H1 (cell line): ENCODE results near the gene RNU5D-1. TPM values are rescaled to one million over a fixed set of nuclear protein-coding genes. Genes with fewer than 3 reads are reported as not detected.

Source experiments
- CTCF ChIA-PET: fragments of 300-600 bp; sonication (Branson Sonifier 250); formaldehyde crosslinking; loops from one replicate; lab custom pipeline; 2021; ENCODE audit not compliant: partially characterized antibody; lab: Charles Lee
- POLR2A ChIA-PET: fragments of 300-600 bp; sonication (Branson Sonifier 250); formaldehyde crosslinking; loops from one replicate; lab custom pipeline; 2021; ENCODE audit warnings: inconsistent platforms; ENCODE audit not compliant: partially characterized antibody; lab: Charles Lee
- DNase-seq, 2 experiments: peaks; one replicate each; pipeline versions ENCODE4 v3.0.0 to v3.0.0-alpha.2; 2010 to 2022; ENCODE audit warnings: low spot score in 2 of 2, low read depth in 1 of 2, mixed read lengths in 1 of 2
- FAIRE-seq: peaks from 2 replicates; lab custom pipeline; 2011; peaks lifted over from hg19 to GRCh38; lab: Jason Lieb, UNC
- H2AFZ ChIP-seq: 2 replicates; pipeline ENCODE4 v1.8.1; 2012; ENCODE audit warnings: low read length, inconsistent platforms
- H2AK5ac ChIP-seq: 2 replicates; pipeline ENCODE4 v1.6.1; 2013; ENCODE audit warnings: low read depth, low read length
- H2BK120ac ChIP-seq: replicated peaks from 2 replicates; pipeline ENCODE3; 2013; ENCODE audit warnings: low read depth, low read length, inconsistent platforms
- H2BK12ac ChIP-seq: 2 replicates; pipeline ENCODE4 v1.6.1; 2013; ENCODE audit warnings: low read depth, low read length
- H2BK15ac ChIP-seq: 2 replicates; pipeline ENCODE4 v1.6.1; 2013; ENCODE audit warnings: low read length
- H2BK20ac ChIP-seq: 2 replicates; pipeline ENCODE4 v1.6.1; 2013; ENCODE audit warnings: low read length
- H2BK5ac ChIP-seq: 2 replicates; pipeline ENCODE4 v1.6.1; 2013; ENCODE audit warnings: low read depth, low read length
- H3K14ac ChIP-seq: 2 replicates; pipeline ENCODE4 v1.6.1; 2013; ENCODE audit warnings: inconsistent platforms; ENCODE audit not compliant: insufficient read length
- H3K18ac ChIP-seq: 2 replicates; pipeline ENCODE4 v1.6.1; 2013; ENCODE audit warnings: low read length; ENCODE audit errors: extremely low read depth
- H3K23ac ChIP-seq: 2 replicates; pipeline ENCODE4 v1.6.1; 2013; ENCODE audit warnings: inconsistent platforms; ENCODE audit not compliant: insufficient read length
- H3K23me2 ChIP-seq: 2 replicates; pipeline ENCODE4 v1.6.1; 2013; ENCODE audit warnings: low read depth, low read length
- H3K27ac ChIP-seq: 2 replicates; pipeline ENCODE4 v1.6.1; 2011; ENCODE audit warnings: low read depth, low read length, inconsistent platforms
- H3K27me3 ChIP-seq, 4 experiments: replicated peaks in 1 of 4; 1 replicate in 1 of 4; 2 replicates in 3 of 4; pipeline versions ENCODE4 v1.6.1 to v1.8.1; 2011 to 2013; ENCODE audit warnings: low read length in 3 of 4, mild to moderate bottlenecking in 3 of 4, inconsistent platforms in 2 of 4, mixed read lengths in 2 of 4, moderate library complexity in 1 of 4; ENCODE audit not compliant: control insufficient read depth in 3 of 4, insufficient read depth in 3 of 4; ENCODE audit errors: extremely low read depth in 1 of 4
- H3K36me3 ChIP-seq, 4 experiments: 2 replicates each; pipeline versions ENCODE4 v1.6.1 to v1.8.1; 2011 to 2013; ENCODE audit warnings: mild to moderate bottlenecking in 4 of 4, low read length in 3 of 4, moderate library complexity in 2 of 4, control low read depth in 1 of 4, inconsistent platforms in 1 of 4; ENCODE audit not compliant: insufficient read depth in 4 of 4, control insufficient read depth in 2 of 4
- H3K4ac ChIP-seq: replicated peaks from 2 replicates; pipeline ENCODE3; 2013; ENCODE audit warnings: low read length, low read depth, mixed read lengths, inconsistent platforms; ENCODE audit not compliant: insufficient read length
- H3K4me1 ChIP-seq, 4 experiments: replicated peaks in 1 of 4; 1 replicate in 1 of 4; 2 replicates in 3 of 4; pipeline versions ENCODE4 v1.6.1 to v1.8.1; 2011 to 2013; ENCODE audit warnings: low read length in 3 of 4, inconsistent platforms in 2 of 4, mixed read lengths in 1 of 4; ENCODE audit not compliant: insufficient read depth in 4 of 4, control insufficient read depth in 3 of 4
- H3K4me2 ChIP-seq, 2 experiments: 2 replicates each; pipeline versions ENCODE4 v1.6.1 to v1.8.1; 2011 to 2013; ENCODE audit warnings: low read depth in 2 of 2, low read length in 2 of 2, control low read depth in 1 of 2, inconsistent platforms in 1 of 2, mild to moderate bottlenecking in 1 of 2; ENCODE audit not compliant: insufficient read depth in 1 of 2
- H3K4me3 ChIP-seq, 4 experiments: fragments of 200-600, 300-600 bp in 1 of 4; sonication (generic), shearing (Covaris generic), sonication (Bioruptor Twin) in 1 of 4; 2 replicates each; pipeline versions ENCODE4 v1.5.1 to v1.8.1; 2011 to 2016; ENCODE audit warnings: low read length in 4 of 4, low read depth in 3 of 4, control low read depth in 2 of 4, inconsistent platforms in 2 of 4, mild to moderate bottlenecking in 2 of 4, mixed read lengths in 1 of 4, moderate library complexity in 1 of 4; ENCODE audit not compliant: insufficient read depth in 2 of 4; ENCODE audit errors: extremely low read depth in 1 of 4
- H3K56ac ChIP-seq: replicated peaks from 2 replicates; pipeline ENCODE3; 2013; ENCODE audit warnings: low read depth, mild to moderate bottlenecking, mixed read lengths, low read length, inconsistent platforms; ENCODE audit not compliant: insufficient read length
- H3K79me1 ChIP-seq: 2 replicates; pipeline ENCODE4 v1.6.1; 2013; ENCODE audit warnings: low read depth, low read length, control low read depth
- H3K79me2 ChIP-seq, 2 experiments: 2 replicates each; pipeline versions ENCODE4 v1.6.1 to v1.8.1; 2012 to 2013; ENCODE audit warnings: low read length in 2 of 2, mild to moderate bottlenecking in 2 of 2, inconsistent platforms in 1 of 2; ENCODE audit not compliant: insufficient read depth in 2 of 2, control insufficient read depth in 1 of 2
- H3K9ac ChIP-seq, 4 experiments: replicated peaks in 1 of 4; 1 replicate in 1 of 4; 2 replicates in 3 of 4; pipeline versions ENCODE4 v1.6.1 to v1.8.1; 2011 to 2013; ENCODE audit warnings: low read depth in 3 of 4, low read length in 3 of 4, control low read depth in 2 of 4, mild to moderate bottlenecking in 2 of 4, moderate library complexity in 2 of 4, inconsistent platforms in 1 of 4; ENCODE audit errors: extremely low read depth in 1 of 4
- H3K9me3 ChIP-seq, 2 experiments: 2 replicates each; pipeline versions ENCODE4 v1.6.1 to v1.8.1; 2012 to 2013; ENCODE audit warnings: mild to moderate bottlenecking in 2 of 2, moderate library complexity in 2 of 2, control low read depth in 1 of 2, inconsistent platforms in 1 of 2, low read depth in 1 of 2, low read length in 1 of 2, mixed read lengths in 1 of 2; ENCODE audit not compliant: insufficient read depth in 2 of 2
- H4K20me1 ChIP-seq, 2 experiments: replicated peaks in 1 of 2; 2 replicates each; pipeline versions ENCODE3 to v1.8.1; 2011 to 2013; ENCODE audit warnings: inconsistent platforms in 2 of 2, low read length in 2 of 2, mild to moderate bottlenecking in 1 of 2; ENCODE audit not compliant: insufficient read depth in 2 of 2, control insufficient read depth in 1 of 2
- H4K5ac ChIP-seq: 2 replicates; pipeline ENCODE4 v1.6.1; 2013; ENCODE audit warnings: low read length, low read depth, mixed read lengths, inconsistent platforms; ENCODE audit not compliant: insufficient read length
- H4K8ac ChIP-seq: 2 replicates; pipeline ENCODE4 v1.8.0; 2013; ENCODE audit warnings: mild to moderate bottlenecking, moderate library complexity, low read length, inconsistent platforms; ENCODE audit not compliant: insufficient read depth; ENCODE audit errors: extremely low read depth
- H4K91ac ChIP-seq: replicated peaks from 2 replicates; pipeline ENCODE3; 2013; ENCODE audit warnings: low read length, mixed read lengths, inconsistent platforms; ENCODE audit not compliant: insufficient read length
- CEBPB ChIP-seq: IDR thresholded peaks from 2 replicates; pipeline ENCODE4 v1.6.1; 2012; ENCODE audit warnings: low read depth, low read length
- CREB1 ChIP-seq: IDR thresholded peaks from 2 replicates; pipeline ENCODE4 v1.6.1; 2012; ENCODE audit warnings: inconsistent platforms
- EZH2 ChIP-seq: fragments of 200-600 bp; sonication (generic); IDR thresholded peaks from 2 replicates; pipeline ENCODE4 v1.7.1; 2012; ENCODE audit warnings: low read depth, mild to moderate bottlenecking, moderate library complexity, low read length, inconsistent platforms; ENCODE audit not compliant: severe bottlenecking
- GABPA ChIP-seq: IDR thresholded peaks from 2 replicates; pipeline ENCODE4 v1.6.1; 2011; ENCODE audit warnings: mild to moderate bottlenecking, low read length, moderate library complexity, borderline replicate concordance; ENCODE audit not compliant: insufficient read depth
- HDAC2 ChIP-seq, 2 experiments: fragments of 300-600 bp in 1 of 2; sonication (generic) in 1 of 2; IDR thresholded peaks; 2 replicates each; pipeline ENCODE4 v1.6.1; 2011 to 2012; ENCODE audit warnings: low read depth in 2 of 2, low read length in 2 of 2, mild to moderate bottlenecking in 2 of 2, moderate library complexity in 2 of 2, borderline replicate concordance in 1 of 2, inconsistent platforms in 1 of 2
- HDAC6 ChIP-seq: IDR thresholded peaks from one replicate; pipeline ENCODE4 v1.7.1; 2012; ENCODE audit warnings: low read depth, mild to moderate bottlenecking, inconsistent platforms, low read length, moderate library complexity
- WGBS, 2 experiments: shearing (Covaris generic) in 1 of 2; methylation state at CpG; one replicate each; pipeline versions ENCODE4 v1.1.6 to v1.1.7; 2013 to 2015; ENCODE audit warnings: low lambda C conversion rate in 2 of 2, mixed read lengths in 2 of 2, inconsistent platforms in 1 of 2, low coverage in 1 of 2, missing lambda C conversion rate in 1 of 2; ENCODE audit not compliant: insufficient replicate concordance in 2 of 2, insufficient coverage in 1 of 2, insufficient read length in 1 of 2; ENCODE audit errors: extremely low coverage in 1 of 2, missing lambda C conversion rate in 1 of 2; 5-methylcytosine and 5-hydroxymethylcytosine counted together
- polyA plus RNA-seq, 7 experiments: library from polyadenylated mRNA; depleted of rRNA in 3 of 7; stranded (reverse) in 5 of 7; unstranded in 2 of 7; fragments of >200 nt in 5 of 7; fragments of 200-250 nt in 2 of 7; gene quantifications; 1 replicate in 5 of 7; 2 replicates in 1 of 7; 4 replicates in 1 of 7; pipeline versions ENCODE4 v1.2.1 to v1.2.3, GENCODE V29; 2011 to 2013; ENCODE audit warnings: missing spikeins in 2 of 7, mixed read lengths in 2 of 7
- total RNA-seq: library from RNA; stranded (reverse); fragmentation: NEBNext Ultra II Directional; extraction: Animal tissue kit (Norgen Biotek cat#: 25700); gene quantifications from 2 replicates; pipeline ENCODE4 v1.2.1, GENCODE V29; 2021
- TF ChIP-seq, protein P1 (sequence below), 3 experiments: IDR thresholded peaks; 1 replicate in 2 of 3; 2 replicates in 1 of 3; pipeline versions ENCODE4 v1.5.1 to v1.6.1; 2011; ENCODE audit warnings: low read length in 3 of 3, mild to moderate bottlenecking in 3 of 3, inconsistent platforms in 2 of 3, low read depth in 1 of 3, moderate library complexity in 1 of 3; ENCODE audit not compliant: insufficient read depth in 1 of 3; ENCODE audit errors: control extremely low read depth in 1 of 3

Gene RNU5D-1
- total and polyA plus RNA-seq, 2 of the 8 experiments (the other 6 are each of a cell fraction or from before 2014, with no cell fraction given): under 0.01 TPM; not detected in 1

DNA sequence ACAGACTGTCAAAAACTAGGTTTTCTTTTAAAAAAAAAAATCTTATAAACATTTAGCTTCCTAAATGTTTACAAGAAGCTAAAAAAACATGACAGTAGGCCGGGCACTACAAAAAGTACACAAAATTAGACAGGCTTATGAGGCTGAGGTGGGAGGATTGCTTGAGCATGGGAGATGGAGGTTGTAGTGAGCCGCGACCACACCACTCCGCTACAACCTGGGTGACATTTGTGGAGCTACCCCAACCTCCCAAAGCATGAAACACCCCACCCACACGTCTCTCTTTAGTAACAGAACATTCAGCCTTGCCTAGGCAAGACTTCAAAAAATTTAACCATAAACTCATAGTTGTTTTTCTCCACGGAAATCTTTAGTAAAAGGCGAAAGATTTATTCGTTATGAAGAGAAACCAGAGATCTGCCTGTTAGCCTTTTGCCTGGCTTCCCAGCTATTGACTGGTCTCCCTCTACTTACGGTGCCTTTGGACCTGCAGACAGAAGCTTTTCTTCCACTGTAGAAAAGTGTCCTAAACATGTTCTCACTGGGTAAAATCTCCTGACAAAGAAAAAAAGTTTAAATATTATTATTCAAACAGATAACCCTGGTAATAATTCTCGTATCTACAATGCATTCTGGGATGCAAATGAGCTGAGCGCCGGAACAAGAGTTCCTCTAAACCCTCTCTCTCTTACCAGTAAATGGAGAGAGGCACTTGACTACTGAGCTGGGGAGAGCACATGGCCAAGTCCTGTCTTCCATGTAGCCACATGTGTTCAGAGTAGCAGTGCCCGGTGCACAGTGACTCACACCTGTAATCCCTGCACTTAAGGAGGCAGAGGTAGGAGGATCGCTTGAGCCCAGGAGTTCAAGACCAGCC is 9.2 kb downstream of the RNU5D-1 start:
- Histone ChIP-seq H3K79me1 (no peaks in the 10 kb centered on the region), H3K36me3 (no peaks in the 10 kb centered on the region), H2AK5ac (no peak overlapping the region), H2BK5ac (peak overlapping the region; percentile 94; the same call in 1 of the 2 replicates), H3K27me3 (no peaks in the 10 kb centered on the region), H3K18ac (no peak overlapping the region; the same call in 1 of the 2 replicates), H3K79me2 (no peaks in the 10 kb centered on the region), H3K23ac (no peak overlapping the region), H3K56ac (no peak overlapping the region), H2BK15ac (peak overlapping the region; percentile 11; the same call in 1 of the 2 replicates), H4K8ac (peak overlapping the region; percentile 57; the same call in 1 of the 2 replicates), H3K4me3 (no peak overlapping the region), H2BK20ac (peak overlapping the region; percentile 3), H3K27ac (peak overlapping the region; percentile 62), H2BK12ac (peak overlapping the region; percentile 89; the same call in 1 of the 2 replicates), H3K9ac (peak overlapping the region in 1 of 4 experiments; percentile 45; a peak in 2 of 7 replicates), H2BK120ac (peak overlapping the region; percentile 98), H4K5ac (peak overlapping the region; percentile 35), H3K4me1 (peaks cover 0 to 1% (median 0%) of the 10 kb centered on the region in 4 experiments; a peak in 3 of 7 replicates), H2AFZ (0 out of 2 replicates have a peak overlapping the region, but pooled peaks have one; percentile 64), H3K4ac (no peak overlapping the region), H3K4me2 (no peak overlapping the region), H3K9me3 (no peaks in the 10 kb centered on the region), H3K14ac (no peak overlapping the region), H4K20me1 (no peaks in the 10 kb centered on the region), H4K91ac (peak overlapping the region; percentile 99), H3K23me2 (no peaks in the 10 kb centered on the region)
- ChIA-PET CTCF (interaction anchor here (0.9 to 10.2 kb wide), 5 partner anchors 9 to 102 kb away, joined by 3 to 107 read pairs (median 4); partner anchors contain the start of gene RNU5D-1), POLR2A (interaction anchor here (0.5 to 22.5 kb wide), 55 partner anchors 9 to 829 kb away, joined by 3 to 428 read pairs (median 5); partner anchors contain the start of genes AKR1A1, ARMH1, BEST4 and BTBD19)
- FAIRE-seq (peak; percentile 13), DNase-seq (no peak)
- WGBS, 2 experiments: 70% methylated on average over 14 of the region's 14 CpGs; no CpG with 5 or more reads in 1 of the 2 experiments
- TF ChIP-seq EZH2 (no peak), CEBPB (no peak), HDAC2 (IDR thresholded peaks at IDR 0.05; ENCODE audit: borderline replicate concordance in 1 of 2, low read depth in 2 of 2, low read length in 2 of 2) (no peak), CREB1 (no peak), GABPA (no peak), HDAC6 (peak; percentile 32)
- TF ChIP-seq, protein P1, sequence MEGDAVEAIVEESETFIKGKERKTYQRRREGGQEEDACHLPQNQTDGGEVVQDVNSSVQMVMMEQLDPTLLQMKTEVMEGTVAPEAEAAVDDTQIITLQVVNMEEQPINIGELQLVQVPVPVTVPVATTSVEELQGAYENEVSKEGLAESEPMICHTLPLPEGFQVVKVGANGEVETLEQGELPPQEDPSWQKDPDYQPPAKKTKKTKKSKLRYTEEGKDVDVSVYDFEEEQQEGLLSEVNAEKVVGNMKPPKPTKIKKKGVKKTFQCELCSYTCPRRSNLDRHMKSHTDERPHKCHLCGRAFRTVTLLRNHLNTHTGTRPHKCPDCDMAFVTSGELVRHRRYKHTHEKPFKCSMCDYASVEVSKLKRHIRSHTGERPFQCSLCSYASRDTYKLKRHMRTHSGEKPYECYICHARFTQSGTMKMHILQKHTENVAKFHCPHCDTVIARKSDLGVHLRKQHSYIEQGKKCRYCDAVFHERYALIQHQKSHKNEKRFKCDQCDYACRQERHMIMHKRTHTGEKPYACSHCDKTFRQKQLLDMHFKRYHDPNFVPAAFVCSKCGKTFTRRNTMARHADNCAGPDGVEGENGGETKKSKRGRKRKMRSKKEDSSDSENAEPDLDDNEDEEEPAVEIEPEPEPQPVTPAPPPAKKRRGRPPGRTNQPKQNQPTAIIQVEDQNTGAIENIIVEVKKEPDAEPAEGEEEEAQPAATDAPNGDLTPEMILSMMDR (IDR thresholded peaks at IDR 0.05; ENCODE audit: control extremely low read depth in 1 of 3, insufficient read depth in 1 of 3, low read depth in 1 of 3, low read length in 3 of 3): no peak
